Peyer's patch (tissue), 4 donors: ENCODE results near the gene RUNX1.

Experiments
- CTCF ChIP-seq, 6 experiments: fragments of 450-650 bp in 4 of 6; fragments of 200-600 bp in 2 of 6; sonication (generic) in 1 of 6; IDR thresholded peaks; one replicate each; pipeline ENCODE4 v1.5.1; 2017 to 2019; ENCODE audit warnings: antibody characterized with exemption in 6 of 6, mild to moderate bottlenecking in 3 of 6, moderate library complexity in 1 of 6
- POLR2A ChIP-seq, 2 donors: fragments of 450-650 bp; IDR thresholded peaks; one replicate each; pipeline ENCODE4 v1.5.1; 2017; ENCODE audit warnings: antibody characterized with exemption in 2 of 2, mild to moderate bottlenecking in 2 of 2, moderate library complexity in 2 of 2

- TF ChIP-seq CTCF (IDR thresholded peaks at IDR 0.05) (no peak), POLR2A (IDR thresholded peaks at IDR 0.05) (no peak)
These were observed 96.4 kb downstream of the RUNX1 start for GRCh38 chr21:34952701-34953100.
